ENCODE data around the gene TNFAIP2.
A peak's percentile ranks its signal among the peaks of the same experiment; 100 is the strongest.

DNA sequence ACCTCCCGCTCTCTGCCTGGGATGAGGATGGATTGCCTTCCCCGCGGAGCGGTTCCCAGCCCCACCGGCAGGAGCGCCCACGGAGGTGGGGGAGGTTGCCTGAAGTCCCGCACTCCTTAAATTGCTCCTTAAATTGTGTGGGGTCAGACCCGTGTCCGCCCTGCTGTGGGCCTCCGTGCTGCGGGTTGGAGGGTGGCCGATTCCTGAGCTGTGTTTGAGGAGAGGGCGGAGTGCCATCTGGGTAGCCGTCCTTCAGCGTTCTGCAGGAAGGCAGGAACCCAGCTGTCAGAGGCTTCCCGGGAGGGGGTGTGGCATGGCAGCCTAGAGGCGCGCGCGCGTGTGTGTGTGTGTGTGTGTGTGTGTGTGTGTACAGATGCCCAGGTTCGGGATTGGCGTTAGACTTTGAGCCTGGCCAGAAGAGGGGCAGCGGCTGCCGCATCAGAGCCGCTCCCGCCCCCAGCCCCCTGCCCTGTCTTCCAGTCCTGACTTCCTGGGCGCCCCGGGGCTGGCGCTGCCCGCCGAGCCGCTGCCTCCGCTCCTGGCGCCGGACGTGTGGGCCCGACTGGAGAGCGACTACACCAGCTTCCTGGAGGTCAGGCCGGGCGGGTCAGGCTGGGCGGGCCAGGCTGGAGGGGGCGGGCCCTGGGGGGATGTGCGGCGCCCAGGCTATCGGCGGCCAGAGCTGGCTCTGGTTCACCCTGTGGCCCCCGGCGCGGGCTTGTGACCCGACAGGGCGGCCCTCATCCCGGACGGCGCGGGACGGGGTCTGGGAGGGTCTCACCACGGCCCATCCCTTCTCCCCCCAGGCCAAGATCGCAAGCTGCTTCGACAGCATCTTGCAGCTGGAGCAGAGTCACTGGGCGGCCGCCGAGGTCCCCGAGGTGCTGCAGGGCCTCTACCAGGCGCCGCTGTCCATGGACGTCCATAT lies 19.5 kb upstream of the TNFAIP2 start:
- peak; percentile 16 to 35 (median 30) for TF ChIP-seq POLR2AphosphoS5 (IDR thresholded peaks at IDR 0.05)
- TF ChIP-seq, protein P1, sequence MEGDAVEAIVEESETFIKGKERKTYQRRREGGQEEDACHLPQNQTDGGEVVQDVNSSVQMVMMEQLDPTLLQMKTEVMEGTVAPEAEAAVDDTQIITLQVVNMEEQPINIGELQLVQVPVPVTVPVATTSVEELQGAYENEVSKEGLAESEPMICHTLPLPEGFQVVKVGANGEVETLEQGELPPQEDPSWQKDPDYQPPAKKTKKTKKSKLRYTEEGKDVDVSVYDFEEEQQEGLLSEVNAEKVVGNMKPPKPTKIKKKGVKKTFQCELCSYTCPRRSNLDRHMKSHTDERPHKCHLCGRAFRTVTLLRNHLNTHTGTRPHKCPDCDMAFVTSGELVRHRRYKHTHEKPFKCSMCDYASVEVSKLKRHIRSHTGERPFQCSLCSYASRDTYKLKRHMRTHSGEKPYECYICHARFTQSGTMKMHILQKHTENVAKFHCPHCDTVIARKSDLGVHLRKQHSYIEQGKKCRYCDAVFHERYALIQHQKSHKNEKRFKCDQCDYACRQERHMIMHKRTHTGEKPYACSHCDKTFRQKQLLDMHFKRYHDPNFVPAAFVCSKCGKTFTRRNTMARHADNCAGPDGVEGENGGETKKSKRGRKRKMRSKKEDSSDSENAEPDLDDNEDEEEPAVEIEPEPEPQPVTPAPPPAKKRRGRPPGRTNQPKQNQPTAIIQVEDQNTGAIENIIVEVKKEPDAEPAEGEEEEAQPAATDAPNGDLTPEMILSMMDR (IDR thresholded peaks at IDR 0.05): peak in 4 of 5 experiments; percentile 16 to 69 (median 35)

Data from transverse colon (tissue), 4 donors.